Body of pancreas (tissue), 4 donors: ENCODE data around the gene DAB2IP.

Experiments
- CTCF ChIP-seq, 7 experiments: fragments of 450-650 bp in 4 of 7; fragments of 200-600 bp in 3 of 7; sonication (generic) in 3 of 7; IDR thresholded peaks; one replicate each; pipeline ENCODE4 v1.5.1; 2016 to 2019; ENCODE audit warnings: antibody characterized with exemption in 7 of 7
- POLR2A ChIP-seq, 3 donors: fragments of 450-650 bp; IDR thresholded peaks; one replicate each; pipeline ENCODE4 v1.6.1; 2016; ENCODE audit warnings: antibody characterized with exemption in 3 of 3, mild to moderate bottlenecking in 2 of 3

GRCh38 chr9:121682201-121682600 lies 30.8 kb downstream of the DAB2IP start:
- no peak for TF ChIP-seq CTCF (IDR thresholded peaks at IDR 0.05)
- TF ChIP-seq POLR2A (IDR thresholded peaks at IDR 0.05): no peak
